Transverse colon (tissue), 4 donors: Measurements from ENCODE around the gene CATSPERE. TPM values are rescaled to one million over a fixed set of nuclear protein-coding genes. Genes with fewer than 3 reads are reported as not detected.

Source experiments
- DNase-seq: peaks from one replicate; pipeline ENCODE4 v3.0.0-alpha.2; 2019
- H3K27ac ChIP-seq, 4 donors: fragments of 200-600 bp; sonication (generic); 2 replicates each; pipeline ENCODE4 v1.5.1; 2016 to 2018; ENCODE audit warnings: inconsistent platforms in 4 of 4
- H3K27me3 ChIP-seq: fragments of 200-600 bp; sonication (generic); 2 replicates; pipeline ENCODE4 v1.5.1; 2017; ENCODE audit warnings: inconsistent platforms
- H3K36me3 ChIP-seq, 4 donors: fragments of 200-600 bp; sonication (generic); 2 replicates each; pipeline ENCODE4 v1.5.1; 2017 to 2019; ENCODE audit warnings: inconsistent platforms in 4 of 4
- H3K4me1 ChIP-seq, 4 donors: fragments of 200-600 bp; sonication (generic); 2 replicates each; pipeline ENCODE4 v1.5.1; 2017 to 2020; ENCODE audit warnings: inconsistent platforms in 4 of 4
- H3K4me3 ChIP-seq, 4 donors: fragments of 200-600 bp; sonication (generic); 1 replicate in 1 of 4; 2 replicates in 3 of 4; pipeline versions ENCODE4 v1.5.1 to v1.6.1; 2017 to 2019; ENCODE audit warnings: inconsistent platforms in 4 of 4
- H3K9me3 ChIP-seq, 2 donors: fragments of 200-600 bp; sonication (generic); 2 replicates each; pipeline ENCODE4 v1.5.1; 2017 to 2019; ENCODE audit warnings: inconsistent platforms in 2 of 2
- CTCF ChIP-seq, 5 experiments: fragments of 200-600 bp in 3 of 5; fragments of 450-650 bp in 2 of 5; sonication (generic) in 3 of 5; IDR thresholded peaks; 1 replicate in 2 of 5; 2 replicates in 3 of 5; pipeline ENCODE4 v1.5.1; 2016 to 2017; ENCODE audit warnings: antibody characterized with exemption in 5 of 5, inconsistent platforms in 3 of 5, mild to moderate bottlenecking in 2 of 5, moderate library complexity in 1 of 5
- EP300 ChIP-seq: sonication (generic); formaldehyde crosslinking; IDR thresholded peaks from one replicate; pipeline ENCODE4 v1.6.1; 2017; ENCODE audit warnings: antibody characterized with exemption, low read depth
- POLR2A ChIP-seq: fragments of 450-650 bp; IDR thresholded peaks from one replicate; pipeline ENCODE4 v1.6.1; 2016; ENCODE audit warnings: antibody characterized with exemption, mild to moderate bottlenecking, moderate library complexity
- POLR2AphosphoS5 ChIP-seq, 3 donors: sonication (generic); formaldehyde crosslinking; IDR thresholded peaks; one replicate each; pipeline ENCODE4 v1.6.1; 2016; ENCODE audit warnings: antibody characterized with exemption in 3 of 3
- WGBS, 2 donors: methylation state at CpG; one replicate each; pipeline ENCODE4 v1.1.5; 2018; ENCODE audit warnings: low coverage in 1 of 2; 5-methylcytosine and 5-hydroxymethylcytosine counted together
- in situ Hi-C, 4 donors: fragments of 200-750 bp; cut with MboI; loops; one replicate each; pipeline versions ENCODE4 v1.15.0 to v1.15.1; 2017; ENCODE audit warnings: low sequenced_read_pairs in 3 of 4, low pct_ligation_motif_present in 1 of 4, low pct_unique_long_range_greater_than_20kb in 1 of 4
- intact Hi-C: fragments of 100-400 bp; cut with DNase I; formaldehyde crosslinking; loops from one replicate; pipeline ENCODE4 v1.15.1; 2023; ENCODE audit warnings: low total_unique reads
- total RNA-seq, 4 donors: library from RNA; depleted of rRNA; stranded (reverse); fragments of >200 nt; gene quantifications; one replicate each; pipeline ENCODE4 v1.1.0, GENCODE V29; 2016

The CATSPERE gene
- total RNA-seq, 4 donors from 2014 or later, result 0.55 to 2.7 TPM; not detected in 2

GRCh38 chr1:244429818-244430217, 31.3 kb upstream of the CATSPERE start:
- Histone ChIP-seq H3K4me1 (no peaks in the 10 kb centered on the region), H3K9me3 (no peaks in the 10 kb centered on the region), H3K36me3 (peaks cover 0 to 30% (median 10%) of the 10 kb centered on the region in 4 donors), H3K27ac (no peak overlapping the region), H3K27me3 (no peaks in the 10 kb centered on the region), H3K4me3 (no peak overlapping the region)
- in situ Hi-C loops (no loop called here), intact Hi-C loops (no loop called here)
- DNase-seq, result no peak
- TF ChIP-seq POLR2AphosphoS5 (IDR thresholded peaks at IDR 0.05) (no peak), POLR2A (no peak), CTCF (IDR thresholded peaks at IDR 0.05) (no peak), EP300 (no peak)
- 75 to 85% methylated on average over 3 of the region's 3 CpGs for WGBS, 2 donors

- H3K9me3 ChIP-seq, result no peaks in the 10 kb centered on the region
- no peak overlapping the region for H3K27ac ChIP-seq
- H3K4me1 ChIP-seq, result peaks cover 0 to 9% (median 0%) of the 10 kb centered on the region in 4 donors
- H3K4me3 ChIP-seq, result no peak overlapping the region
- peaks cover 0 to 30% (median 10%) of the 10 kb centered on the region in 4 donors for H3K36me3 ChIP-seq
- intact Hi-C loops (no loop called here), in situ Hi-C loops (no loop called here)
- TF ChIP-seq CTCF (IDR thresholded peaks at IDR 0.05) (no peak), POLR2AphosphoS5 (IDR thresholded peaks at IDR 0.05) (no peak), POLR2A (no peak), EP300 (no peak)
- no peak for DNase-seq
- no peaks in the 10 kb centered on the region for H3K27me3 ChIP-seq
Observed at GRCh38 chr1:244431166-244431565, 29.9 kb upstream of the CATSPERE start.

- no peak overlapping the region for H3K4me3 ChIP-seq
- no peaks in the 10 kb centered on the region for H3K27me3 ChIP-seq
- in situ Hi-C loops (no loop called here), intact Hi-C loops (no loop called here)
- no peak for TF ChIP-seq POLR2AphosphoS5 (IDR thresholded peaks at IDR 0.05)
- no peak for TF ChIP-seq EP300
- no peak for TF ChIP-seq CTCF (IDR thresholded peaks at IDR 0.05)
- 21 to 44% methylated on average over 6 of the region's 6 CpGs for WGBS, 2 donors
- peaks cover 0 to 20% (median 8%) of the 10 kb centered on the region in 4 donors for H3K36me3 ChIP-seq
- no peak overlapping the region for H3K27ac ChIP-seq
- no peaks in the 10 kb centered on the region for H3K9me3 ChIP-seq
- DNase-seq, result no peak
- H3K4me1 ChIP-seq, result peaks cover 4 to 20% (median 9%) of the 10 kb centered on the region in 4 donors
Observed at GRCh38 chr1:244435562-244436205, 25.4 kb upstream of the CATSPERE start.

- no peak for DNase-seq
- 64 to 70% methylated on average over 6 to 7 of the region's 7 CpGs for WGBS, 2 donors
- Histone ChIP-seq H3K4me3 (no peak overlapping the region), H3K27ac (no peak overlapping the region), H3K9me3 (no peaks in the 10 kb centered on the region), H3K4me1 (peaks cover 4 to 20% (median 9%) of the 10 kb centered on the region in 4 donors), H3K36me3 (peaks cover 0 to 20% (median 6%) of the 10 kb centered on the region in 4 donors), H3K27me3 (no peaks in the 10 kb centered on the region)
- in situ Hi-C loops (no loop called here), intact Hi-C loops (no loop called here)
- TF ChIP-seq POLR2A (no peak), CTCF (IDR thresholded peaks at IDR 0.05) (no peak), POLR2AphosphoS5 (IDR thresholded peaks at IDR 0.05) (no peak), EP300 (no peak)
Observed at GRCh38 chr1:244436336-244437085, 24.6 kb upstream of the CATSPERE start.
